T-helper 1 cell treated with Interleukin-12 subunit alpha and Interleukin-12 subunit beta and Interleukin-4 antibody, amounts not matched to agents 30 μg/mL and 1 μg/mL, for 36 hours (primary cell): ENCODE data around the gene ROR1.
"Not testable (repeated sequence)": the region's sequence is repeated elsewhere in the genome, so short reads cannot be mapped to it uniquely, and the experiment has no call there.

Experiments
- H3K27ac Mint-ChIP-seq: one replicate; pipeline ENCODE4 v1.8.0; 2021; ENCODE audit warnings: mild to moderate bottlenecking, mixed read lengths
- H3K27me3 Mint-ChIP-seq: one replicate; pipeline ENCODE4 v1.8.0; 2021; ENCODE audit warnings: low read depth, mixed read lengths
- H3K36me3 Mint-ChIP-seq: one replicate; pipeline ENCODE4 v1.8.0; 2021; ENCODE audit warnings: low read depth, mixed read lengths
- H3K4me1 Mint-ChIP-seq: one replicate; pipeline ENCODE4 v1.8.0; 2021; ENCODE audit warnings: low read depth, mixed read lengths
- H3K4me3 Mint-ChIP-seq: one replicate; pipeline ENCODE4 v1.8.0; 2021; ENCODE audit warnings: mild to moderate bottlenecking, moderate library complexity, mixed read lengths
- H3K9me3 Mint-ChIP-seq: one replicate; pipeline ENCODE4 v1.8.0; 2021; ENCODE audit warnings: mixed read lengths

Gene ROR1

DNA sequence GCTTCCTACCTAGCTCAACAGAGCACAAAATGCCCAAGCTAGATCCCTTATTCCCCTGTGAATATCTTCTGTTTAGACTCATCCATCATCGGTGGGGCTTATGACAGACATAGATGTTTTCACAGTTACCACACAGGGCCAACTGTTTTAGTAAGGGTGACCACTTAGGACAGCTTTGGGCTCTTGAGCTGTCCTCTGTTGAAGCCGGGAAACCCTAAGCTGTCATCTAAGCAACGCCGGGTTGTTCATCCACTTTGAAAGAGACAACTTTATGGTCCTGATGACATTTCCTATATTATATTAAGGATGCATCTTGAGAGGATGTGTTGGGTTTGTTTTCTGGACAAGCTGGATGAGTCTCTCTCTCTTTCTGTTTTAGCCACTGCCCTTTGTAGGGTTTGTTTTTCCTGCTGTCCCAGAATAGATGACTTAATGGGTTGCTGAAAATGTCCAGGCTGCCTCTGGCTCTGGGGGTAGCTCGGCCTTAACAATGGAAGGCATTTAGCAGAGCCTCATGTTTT, 319.1 kb downstream of the ROR1 start:
- H3K27ac Mint-ChIP-seq = no peak overlapping the region

DNA sequence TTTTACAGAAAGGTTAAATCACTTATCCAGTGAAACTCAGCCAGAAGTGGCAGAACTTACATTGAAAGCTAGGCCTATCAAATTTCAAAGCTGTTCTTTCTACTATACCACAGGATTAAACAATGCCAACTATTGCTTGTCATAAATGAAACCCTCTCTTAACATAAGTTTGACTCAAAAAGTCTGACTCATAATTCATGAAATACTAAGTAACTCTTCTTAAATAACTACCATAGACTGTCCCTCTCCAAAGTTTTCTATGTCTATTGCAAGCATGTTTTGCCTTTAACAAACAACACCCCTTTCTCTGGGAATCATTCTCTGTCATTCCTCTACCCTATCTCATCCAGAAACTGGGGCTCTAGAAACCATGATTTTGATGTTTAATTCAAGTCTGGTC, 320.1 kb downstream of the ROR1 start:
- Mint-ChIP-seq H3K4me3 (no peak overlapping the region), H3K27me3 (no peaks in the 10 kb centered on the region), H3K4me1 (no peaks in the 10 kb centered on the region), H3K9me3 (no peaks in the 10 kb centered on the region), H3K27ac (no peak overlapping the region), H3K36me3 (no peaks in the 10 kb centered on the region)

More for the DNA sequence above, 319.1 kb downstream of the ROR1 start:
- Mint-ChIP-seq H3K9me3 (no peaks in the 10 kb centered on the region), H3K36me3 (no peaks in the 10 kb centered on the region), H3K4me1 (no peaks in the 10 kb centered on the region), H3K4me3 (no peak overlapping the region), H3K27me3 (no peaks in the 10 kb centered on the region)

DNA sequence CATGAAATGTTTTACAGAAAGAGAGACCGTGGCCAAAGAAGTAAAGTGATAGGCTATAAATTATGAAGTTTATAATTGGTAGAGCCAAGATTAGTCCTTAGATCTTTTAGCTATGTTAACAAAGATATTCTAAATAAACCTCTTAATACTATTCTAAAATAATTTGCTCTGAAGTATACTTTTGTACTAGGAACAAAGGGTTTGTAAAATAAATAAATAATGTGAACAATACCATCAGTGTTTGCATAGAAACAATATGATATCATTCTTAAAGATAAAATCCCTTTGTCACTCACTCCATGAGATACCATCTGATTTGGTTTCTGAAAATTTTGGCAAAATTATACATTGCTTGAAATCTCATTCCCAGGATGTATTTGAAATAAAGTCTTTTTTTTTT, 322.0 kb downstream of the ROR1 start:
- Mint-ChIP-seq H3K36me3 (no peaks in the 10 kb centered on the region), H3K4me3 (no peak overlapping the region), H3K9me3 (no peaks in the 10 kb centered on the region), H3K4me1 (no peaks in the 10 kb centered on the region), H3K27ac (no peak overlapping the region), H3K27me3 (no peaks in the 10 kb centered on the region)

DNA sequence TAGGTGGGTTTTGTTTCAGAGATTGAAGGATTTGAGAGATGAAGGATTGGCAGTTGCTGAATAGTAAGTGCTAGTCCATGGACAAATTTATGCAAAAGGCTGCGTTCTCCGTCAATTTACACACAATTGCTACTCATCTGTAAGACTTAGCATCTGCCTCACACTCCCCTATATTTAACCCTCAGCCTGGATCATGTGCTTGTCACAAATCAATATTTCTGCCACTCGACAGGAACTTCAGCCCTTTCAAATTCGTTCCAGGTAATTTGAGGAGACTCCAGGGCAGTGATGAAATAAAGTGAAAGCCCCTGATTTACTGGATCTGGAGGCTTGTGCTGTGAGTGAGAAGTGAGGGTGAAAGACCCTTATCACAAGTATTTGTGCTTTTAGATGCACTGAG, 324.0 kb downstream of the ROR1 start:
- Mint-ChIP-seq H3K27ac (no peak overlapping the region), H3K4me3 (no peak overlapping the region), H3K36me3 (no peaks in the 10 kb centered on the region), H3K4me1 (no peaks in the 10 kb centered on the region), H3K27me3 (no peaks in the 10 kb centered on the region), H3K9me3 (no peaks in the 10 kb centered on the region)

DNA sequence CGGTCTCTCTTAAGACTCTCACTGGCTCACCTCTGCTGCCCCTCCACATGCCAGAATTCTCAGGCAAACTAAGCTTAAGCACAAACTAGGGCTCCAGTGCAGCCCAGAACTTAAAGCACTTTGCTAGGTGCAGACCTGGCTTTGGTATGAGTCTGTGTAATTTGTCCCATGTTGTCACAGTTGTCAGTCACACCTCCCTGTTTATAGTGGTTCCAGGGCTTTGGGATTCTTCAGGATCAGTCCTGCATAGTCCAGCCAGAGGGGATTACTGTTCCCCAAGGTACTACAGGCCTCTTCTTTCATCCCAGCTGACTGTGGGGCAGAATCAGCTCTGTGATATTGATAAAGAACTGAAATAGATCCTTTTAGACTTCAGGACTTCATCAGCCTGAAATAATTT, 324.6 kb downstream of the ROR1 start:
- no peaks in the 10 kb centered on the region for H3K9me3 Mint-ChIP-seq
- H3K4me3 Mint-ChIP-seq = no peak overlapping the region
- no peaks in the 10 kb centered on the region for H3K36me3 Mint-ChIP-seq
- no peak overlapping the region for H3K27ac Mint-ChIP-seq
- no peaks in the 10 kb centered on the region for H3K4me1 Mint-ChIP-seq
- no peaks in the 10 kb centered on the region for H3K27me3 Mint-ChIP-seq

DNA sequence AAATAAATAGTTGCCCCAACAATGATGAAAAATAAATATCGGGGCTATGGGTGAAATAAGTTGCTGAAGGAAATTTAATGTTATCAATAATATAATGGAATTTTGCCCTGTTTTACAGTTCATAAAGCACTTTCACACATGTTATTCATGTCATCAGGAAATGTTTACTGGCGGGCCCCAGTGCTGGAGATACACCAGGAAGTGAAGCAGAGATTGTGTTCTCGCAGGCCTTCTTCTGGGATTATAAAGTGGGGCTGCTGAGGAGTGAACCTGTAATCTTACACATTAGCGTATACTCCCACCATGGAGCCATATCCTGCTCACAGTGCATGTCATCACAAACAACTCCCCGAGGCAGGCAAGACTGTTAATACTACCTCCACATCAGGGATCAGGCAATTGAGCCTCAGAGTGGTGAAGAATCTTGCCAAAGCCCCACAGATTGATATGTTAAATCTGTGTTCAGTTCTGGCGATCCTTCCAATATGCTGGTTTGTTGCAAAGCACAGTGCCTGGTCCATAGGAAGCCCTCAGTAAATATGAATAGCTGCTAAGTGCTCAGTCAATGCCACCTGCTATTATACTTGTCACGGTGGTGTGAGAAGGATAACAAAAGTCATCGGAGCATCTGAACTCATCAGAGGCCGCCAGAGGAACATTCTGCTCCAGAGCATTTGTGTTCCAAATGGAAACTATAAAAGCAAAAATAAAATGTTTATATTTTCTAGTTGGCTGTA, 325.2 kb downstream of the ROR1 start:
- Mint-ChIP-seq H3K27ac (no peak overlapping the region), H3K36me3 (no peaks in the 10 kb centered on the region), H3K4me1 (no peaks in the 10 kb centered on the region), H3K4me3 (no peak overlapping the region), H3K27me3 (no peaks in the 10 kb centered on the region), H3K9me3 (no peaks in the 10 kb centered on the region)

DNA sequence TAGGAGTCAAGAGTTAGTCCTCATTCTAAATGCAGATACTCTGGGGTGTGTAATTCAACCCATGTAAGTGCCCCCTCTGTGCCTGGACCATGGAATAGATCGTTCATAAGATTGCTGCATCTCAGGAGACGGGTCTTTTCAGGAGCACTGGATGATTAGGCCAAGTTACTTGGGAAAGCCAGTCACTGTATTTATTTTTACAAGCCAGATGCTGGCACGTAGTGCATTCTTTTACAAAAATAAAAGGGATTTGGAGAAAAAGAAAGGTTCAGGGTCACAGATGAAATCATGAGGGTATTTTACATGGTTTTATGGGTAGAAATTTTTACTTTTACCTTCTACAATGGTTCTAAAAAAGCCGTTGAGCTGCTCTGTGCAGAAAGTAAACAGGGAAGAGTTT, 327.0 kb downstream of the ROR1 start:
- no peaks in the 10 kb centered on the region for H3K9me3 Mint-ChIP-seq

DNA sequence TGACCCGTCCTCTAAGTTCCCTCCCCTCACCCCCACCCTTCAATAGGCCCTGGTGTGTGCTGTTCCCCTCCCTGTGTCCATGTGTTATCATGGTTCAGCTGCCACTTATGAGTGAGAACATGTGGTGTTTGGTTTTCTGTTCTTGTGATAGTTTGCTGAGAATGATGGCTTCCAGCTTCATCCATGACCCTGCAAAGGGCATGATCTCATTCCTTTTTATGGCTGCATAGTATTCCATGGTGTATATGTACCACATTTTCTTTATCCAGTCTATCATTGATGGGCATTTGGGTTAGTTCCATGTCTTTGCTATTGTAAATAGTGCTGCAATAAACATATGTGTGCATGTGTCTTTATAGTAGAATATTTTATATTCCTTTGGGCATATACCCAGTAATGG, 330.8 kb downstream of the ROR1 start:
- H3K4me1 Mint-ChIP-seq, H3K36me3 Mint-ChIP-seq, H3K4me3 Mint-ChIP-seq, H3K27ac Mint-ChIP-seq, H3K9me3 Mint-ChIP-seq, H3K27me3 Mint-ChIP-seq: not testable (repeated sequence)

More for the DNA sequence above, 327.0 kb downstream of the ROR1 start:
- H3K27me3 Mint-ChIP-seq = no peaks in the 10 kb centered on the region
- H3K27ac Mint-ChIP-seq = no peak overlapping the region
- H3K4me1 Mint-ChIP-seq = no peaks in the 10 kb centered on the region
- H3K36me3 Mint-ChIP-seq = no peaks in the 10 kb centered on the region
- H3K4me3 Mint-ChIP-seq = no peak overlapping the region

DNA sequence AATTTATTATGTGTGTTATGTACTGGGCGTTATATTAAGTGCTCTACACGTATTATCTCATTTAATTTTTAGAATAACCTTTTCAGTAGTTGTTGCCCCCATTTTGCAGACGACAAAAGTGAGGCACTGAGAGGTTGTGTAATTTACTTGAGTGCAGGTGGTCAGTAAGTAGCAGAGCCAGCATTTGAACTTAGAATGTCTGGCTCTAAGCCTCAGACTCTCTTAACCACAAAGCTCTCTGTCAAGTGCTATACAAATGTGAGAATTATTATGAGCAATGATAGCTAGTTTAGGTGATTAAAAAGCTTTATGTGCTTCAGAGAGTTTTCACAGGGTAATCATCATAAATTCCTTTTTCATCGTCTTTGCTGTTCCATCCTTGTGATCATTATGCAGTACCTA, 333.3 kb downstream of the ROR1 start:
- Mint-ChIP-seq H3K4me1 (no peaks in the 10 kb centered on the region), H3K36me3 (no peaks in the 10 kb centered on the region), H3K27ac (no peak overlapping the region), H3K9me3 (no peaks in the 10 kb centered on the region), H3K27me3 (peaks cover 6% of the 10 kb centered on the region), H3K4me3 (no peak overlapping the region)

DNA sequence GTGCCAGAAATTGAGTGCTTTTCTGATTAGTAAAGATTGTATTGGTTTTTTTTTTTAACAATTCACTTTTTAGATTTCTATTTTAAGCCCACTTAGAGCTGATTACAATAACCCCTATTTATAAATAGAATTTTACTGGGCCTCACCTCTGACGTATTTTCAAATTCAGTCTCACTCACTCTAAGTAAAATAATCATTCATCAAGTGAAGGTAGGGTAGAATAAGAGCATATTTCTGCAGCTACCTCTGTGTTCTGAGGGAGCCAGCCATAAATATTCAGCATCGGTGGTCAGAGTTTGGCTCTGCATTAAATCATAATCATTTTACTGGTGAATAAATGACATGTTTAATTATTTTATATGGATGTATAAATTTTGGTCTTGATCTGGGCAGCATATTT, 333.8 kb downstream of the ROR1 start:
- Mint-ChIP-seq H3K4me1 (no peaks in the 10 kb centered on the region), H3K27ac (no peak overlapping the region), H3K9me3 (no peaks in the 10 kb centered on the region), H3K27me3 (peaks cover 6% of the 10 kb centered on the region), H3K4me3 (no peak overlapping the region), H3K36me3 (no peaks in the 10 kb centered on the region)

DNA sequence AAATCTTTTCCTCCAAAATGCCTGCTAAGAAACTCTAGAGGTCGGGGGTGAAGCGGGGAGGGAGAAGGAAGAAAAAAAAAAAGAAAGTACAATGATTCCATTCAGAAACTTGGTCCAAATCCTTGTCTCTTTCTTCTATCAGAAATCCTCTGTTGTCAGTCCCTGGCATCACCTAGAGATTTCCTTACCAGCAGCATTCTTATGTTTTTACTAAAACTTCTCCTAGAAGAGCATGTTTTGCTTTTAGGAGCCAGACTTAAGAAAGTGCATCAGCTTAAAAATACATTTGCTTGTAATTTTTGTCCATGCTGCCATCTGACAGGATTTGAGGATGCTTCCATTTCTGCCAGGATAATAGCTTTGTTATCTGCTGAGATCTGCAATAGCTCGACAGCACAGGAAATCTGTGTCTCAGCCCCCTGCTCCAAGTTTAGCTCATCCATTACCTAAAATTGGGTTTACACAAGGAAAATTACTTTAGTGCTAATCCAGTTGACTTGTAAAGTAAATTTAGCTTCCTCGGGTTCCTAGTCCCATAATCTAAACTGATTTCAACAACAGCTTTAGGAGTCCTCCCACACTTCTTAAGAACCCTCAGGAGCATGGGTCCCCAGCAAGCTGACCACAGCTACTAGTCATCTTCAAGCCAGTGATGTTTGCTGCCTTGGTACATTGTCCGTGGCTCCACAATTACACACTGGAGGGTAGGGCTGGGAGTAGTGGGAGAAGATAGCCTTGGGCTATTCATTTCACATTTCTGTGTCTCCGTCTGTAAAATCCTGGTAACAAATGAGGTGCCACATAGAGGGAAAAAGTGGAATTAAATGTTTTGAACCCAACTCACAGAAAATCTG, 337.3 kb downstream of the ROR1 start:
- Mint-ChIP-seq H3K9me3 (no peaks in the 10 kb centered on the region), H3K27ac (no peak overlapping the region), H3K27me3 (peaks cover 4% of the 10 kb centered on the region), H3K36me3 (no peaks in the 10 kb centered on the region), H3K4me1 (no peaks in the 10 kb centered on the region), H3K4me3 (no peak overlapping the region)

DNA sequence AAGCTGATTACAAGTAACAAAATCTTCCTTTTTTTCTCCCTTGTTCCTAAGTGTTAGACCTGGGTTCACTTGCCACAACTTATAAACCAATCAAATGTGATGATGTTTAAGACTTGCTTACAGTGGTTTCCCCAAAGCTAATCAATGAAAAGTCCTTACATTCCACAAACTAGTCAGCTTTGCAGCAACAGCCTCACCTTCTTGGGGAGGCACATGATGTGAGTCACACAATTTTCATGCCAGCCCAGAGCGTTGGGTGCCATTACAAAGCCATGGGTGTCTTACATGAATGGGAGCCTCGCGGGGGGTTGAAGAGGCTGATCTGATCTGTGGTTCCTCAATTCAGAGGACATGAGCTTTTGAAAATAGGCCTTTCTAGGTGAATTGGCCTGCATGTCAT, 338.0 kb downstream of the ROR1 start:
- no peaks in the 10 kb centered on the region for H3K4me1 Mint-ChIP-seq
- no peaks in the 10 kb centered on the region for H3K36me3 Mint-ChIP-seq
- no peaks in the 10 kb centered on the region for H3K27me3 Mint-ChIP-seq
- H3K27ac Mint-ChIP-seq = no peak overlapping the region
- no peaks in the 10 kb centered on the region for H3K9me3 Mint-ChIP-seq
- H3K4me3 Mint-ChIP-seq = no peak overlapping the region

DNA sequence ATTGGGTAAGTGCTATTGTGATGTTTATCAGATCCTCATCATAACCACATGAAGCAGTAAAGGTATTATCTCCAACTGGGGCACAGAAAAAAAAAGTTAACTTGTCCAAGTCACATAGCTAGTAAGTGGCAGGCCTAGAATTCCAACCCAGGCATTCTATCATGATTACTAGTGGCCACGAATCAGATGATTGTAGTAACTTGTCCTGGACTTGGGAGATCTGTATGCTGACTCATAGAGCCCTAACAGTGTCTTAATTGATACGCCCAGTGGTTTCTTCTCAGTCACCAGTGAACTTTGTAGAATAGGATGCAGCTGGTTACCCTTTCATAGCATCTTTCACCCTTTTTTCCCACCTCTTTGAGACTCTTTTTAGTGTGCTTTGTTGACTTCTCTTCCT, 338.5 kb downstream of the ROR1 start:
- H3K9me3 Mint-ChIP-seq = no peaks in the 10 kb centered on the region
- H3K4me1 Mint-ChIP-seq = no peaks in the 10 kb centered on the region
- H3K27me3 Mint-ChIP-seq = no peaks in the 10 kb centered on the region
- no peaks in the 10 kb centered on the region for H3K36me3 Mint-ChIP-seq
- no peak overlapping the region for H3K4me3 Mint-ChIP-seq
- no peak overlapping the region for H3K27ac Mint-ChIP-seq

DNA sequence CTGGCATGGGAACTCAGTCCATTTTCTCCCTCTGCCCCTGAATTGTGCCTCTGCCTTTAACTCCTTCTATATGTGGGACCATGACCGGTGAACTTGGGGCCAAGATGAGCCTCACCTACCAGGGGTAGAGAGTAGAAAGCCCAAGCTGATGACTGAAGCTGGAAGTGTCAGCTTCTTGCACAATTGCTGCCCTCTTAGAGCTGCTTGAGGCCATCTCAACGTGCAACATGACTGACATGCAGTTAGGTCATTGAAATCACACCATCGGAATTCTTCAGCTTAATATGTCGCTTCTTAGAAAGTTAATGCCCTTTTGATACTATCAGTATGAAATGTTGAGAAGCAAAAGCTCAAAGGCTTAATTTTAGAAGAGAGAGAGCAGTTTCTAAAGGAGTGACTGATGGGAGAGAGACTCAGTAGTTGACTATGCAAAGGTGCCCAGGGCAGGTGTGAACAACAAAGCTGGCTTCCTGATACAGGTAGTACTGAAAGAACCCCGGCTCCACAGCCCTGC, 340.3 kb downstream of the ROR1 start:
- H3K27me3 Mint-ChIP-seq = no peaks in the 10 kb centered on the region
- no peaks in the 10 kb centered on the region for H3K9me3 Mint-ChIP-seq
- no peaks in the 10 kb centered on the region for H3K4me1 Mint-ChIP-seq
- H3K27ac Mint-ChIP-seq = no peak overlapping the region
- H3K4me3 Mint-ChIP-seq = no peak overlapping the region
- no peaks in the 10 kb centered on the region for H3K36me3 Mint-ChIP-seq

DNA sequence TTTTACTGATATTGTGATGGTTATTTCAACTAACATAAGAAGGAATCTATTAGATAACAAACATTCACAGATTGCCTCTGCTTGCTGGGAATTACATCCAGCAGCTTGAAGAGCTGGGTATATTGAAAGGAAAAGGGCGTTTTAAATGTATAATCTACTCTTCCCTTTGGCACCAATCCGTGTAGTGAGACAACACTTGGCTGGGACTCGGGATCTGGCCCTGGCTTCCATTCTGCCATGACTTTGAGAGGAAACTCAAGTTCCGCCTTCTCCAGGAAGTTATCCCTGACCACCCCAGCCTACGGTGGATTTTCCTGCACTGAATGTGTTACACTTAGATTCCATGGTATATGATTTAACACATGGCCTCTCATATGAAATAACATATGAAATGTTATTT, 342.7 kb downstream of the ROR1 start:
- no peaks in the 10 kb centered on the region for H3K9me3 Mint-ChIP-seq

More for the DNA sequence above, 342.7 kb downstream of the ROR1 start:
- Mint-ChIP-seq H3K27ac (no peak overlapping the region), H3K4me1 (no peaks in the 10 kb centered on the region), H3K4me3 (no peak overlapping the region), H3K36me3 (no peaks in the 10 kb centered on the region), H3K27me3 (no peaks in the 10 kb centered on the region)
